Measurements from ENCODE around the gene PIGU.

PIGU gene

DNA sequence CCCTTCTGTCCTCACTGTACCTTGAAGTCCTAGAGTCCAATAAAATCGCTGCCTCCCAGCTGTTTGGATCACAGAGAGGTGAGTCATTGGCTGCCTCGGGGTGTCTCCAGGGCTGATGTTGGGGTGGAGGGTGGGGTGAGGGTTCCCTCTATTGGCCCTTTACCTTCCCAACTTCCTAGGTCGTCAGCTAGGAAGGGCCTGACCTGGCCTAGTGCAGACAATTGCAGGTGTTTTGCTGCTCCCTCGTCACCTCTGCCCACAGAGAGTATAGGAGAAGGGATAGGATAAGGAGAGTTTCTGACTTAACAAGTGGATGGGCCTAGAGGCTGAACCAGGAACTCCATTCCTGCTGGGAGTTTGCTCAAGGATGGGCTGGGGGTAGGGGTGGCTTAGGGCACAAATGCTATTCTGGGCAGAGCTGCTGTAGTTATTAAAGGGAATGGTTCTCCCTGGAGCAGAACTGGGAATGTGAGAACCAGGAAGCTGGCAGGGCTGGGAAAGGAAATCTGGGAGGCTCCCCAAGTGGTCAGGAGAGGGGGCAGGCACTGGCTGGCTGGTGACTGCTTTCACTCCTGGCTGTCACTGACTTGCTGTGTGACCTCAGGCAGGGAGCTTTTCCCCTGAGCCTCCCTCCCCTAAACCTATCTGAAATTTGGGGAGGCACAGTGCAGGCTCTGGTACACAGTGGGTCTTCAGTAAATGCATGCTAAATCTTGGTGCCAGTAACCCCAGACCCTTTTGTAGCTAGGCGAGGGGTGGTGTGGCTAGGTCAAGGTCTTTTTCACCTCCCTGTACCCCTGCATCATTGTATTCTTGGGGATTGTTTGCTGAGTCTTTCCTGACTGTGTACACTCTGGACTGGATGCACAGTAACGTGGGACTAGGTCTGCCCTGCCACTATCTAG is 28.8 kb upstream of the PIGU start:
- TF ChIP-seq, protein P1, sequence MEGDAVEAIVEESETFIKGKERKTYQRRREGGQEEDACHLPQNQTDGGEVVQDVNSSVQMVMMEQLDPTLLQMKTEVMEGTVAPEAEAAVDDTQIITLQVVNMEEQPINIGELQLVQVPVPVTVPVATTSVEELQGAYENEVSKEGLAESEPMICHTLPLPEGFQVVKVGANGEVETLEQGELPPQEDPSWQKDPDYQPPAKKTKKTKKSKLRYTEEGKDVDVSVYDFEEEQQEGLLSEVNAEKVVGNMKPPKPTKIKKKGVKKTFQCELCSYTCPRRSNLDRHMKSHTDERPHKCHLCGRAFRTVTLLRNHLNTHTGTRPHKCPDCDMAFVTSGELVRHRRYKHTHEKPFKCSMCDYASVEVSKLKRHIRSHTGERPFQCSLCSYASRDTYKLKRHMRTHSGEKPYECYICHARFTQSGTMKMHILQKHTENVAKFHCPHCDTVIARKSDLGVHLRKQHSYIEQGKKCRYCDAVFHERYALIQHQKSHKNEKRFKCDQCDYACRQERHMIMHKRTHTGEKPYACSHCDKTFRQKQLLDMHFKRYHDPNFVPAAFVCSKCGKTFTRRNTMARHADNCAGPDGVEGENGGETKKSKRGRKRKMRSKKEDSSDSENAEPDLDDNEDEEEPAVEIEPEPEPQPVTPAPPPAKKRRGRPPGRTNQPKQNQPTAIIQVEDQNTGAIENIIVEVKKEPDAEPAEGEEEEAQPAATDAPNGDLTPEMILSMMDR (conservative IDR thresholded peaks at IDR 0.05; ENCODE audit: low read depth, low read length): peak; percentile 13
- peak overlapping the region; percentile 87 for H3K4me3 ChIP-seq (ENCODE audit: low read depth, low read length)
- DNase-seq (ENCODE audit: low read depth): peak; percentile 31

DNA sequence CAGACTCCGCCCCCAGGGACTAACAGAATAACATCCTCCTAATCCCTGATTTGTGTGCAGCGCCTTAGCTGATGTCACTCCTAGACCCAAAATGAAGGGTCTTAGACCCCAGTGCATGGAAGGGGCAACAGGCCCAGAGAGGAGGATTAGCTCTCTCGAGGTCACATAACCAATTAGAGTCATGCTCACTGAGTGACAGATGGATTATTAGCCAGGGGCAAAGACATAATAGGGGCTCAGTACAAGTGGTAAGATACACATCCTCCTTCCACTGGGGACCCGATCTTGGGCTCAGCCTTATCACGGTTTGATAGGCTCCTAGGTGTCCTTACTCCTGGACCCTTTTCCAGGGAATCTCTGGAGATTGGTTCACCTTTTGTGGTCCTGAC is 28.1 kb upstream of the PIGU start:
- DNase-seq (ENCODE audit: low read depth): no peak
- peak overlapping the region; percentile 87 for H3K4me3 ChIP-seq (ENCODE audit: low read depth, low read length)
- TF ChIP-seq, protein P1 (conservative IDR thresholded peaks at IDR 0.05; ENCODE audit: low read depth, low read length): no peak

DNA sequence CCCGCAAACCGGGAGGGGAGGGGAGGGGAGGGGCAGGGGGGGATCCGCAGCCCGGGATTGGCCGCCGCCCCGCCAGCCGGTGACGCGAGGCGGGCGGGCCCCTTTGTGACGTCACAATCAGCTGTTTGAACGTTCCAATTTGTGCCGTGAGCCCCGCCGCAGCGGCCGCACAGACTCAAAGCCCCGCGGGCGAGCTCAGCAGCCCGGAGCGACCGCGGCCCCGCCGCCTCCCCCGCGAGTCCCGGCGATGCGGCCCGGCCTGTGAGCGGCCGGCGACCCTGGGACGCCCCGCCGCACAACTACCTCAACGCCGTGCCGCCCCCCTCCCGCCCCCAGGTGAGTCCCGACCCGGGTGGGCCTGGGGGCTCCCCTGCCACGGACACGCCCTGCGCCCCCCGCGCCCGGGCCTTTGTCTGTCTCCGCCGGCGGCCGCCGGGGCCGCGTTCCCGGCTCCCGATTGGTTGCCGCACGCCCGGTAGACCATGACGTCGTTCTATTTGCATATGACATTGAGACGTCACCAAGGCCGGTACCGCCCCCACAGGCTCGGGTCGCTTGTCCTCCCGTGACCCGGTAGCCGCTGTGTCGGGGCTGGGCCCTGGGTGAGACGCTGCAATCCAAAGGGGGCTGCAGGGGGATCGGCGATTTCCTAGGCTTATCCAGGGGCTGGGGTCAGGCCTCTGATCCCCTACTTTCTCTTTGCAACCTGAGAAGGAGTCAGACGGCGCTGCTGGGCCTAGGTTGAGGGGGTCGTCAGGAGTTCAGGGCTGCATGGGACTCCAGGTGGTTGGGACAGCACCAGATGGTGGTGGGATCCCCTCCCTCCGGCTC is 27.5 kb upstream of the PIGU start, which contains the start of gene TP53INP2:
TP53INP2 (plus strand) TSS at position 168 of the 831 bp plus-strand sequence. CDS start 4,396 bp downstream, outside the sequence.
- peak; percentile 91 for DNase-seq (ENCODE audit: low read depth)
- H3K4me3 ChIP-seq (ENCODE audit: low read depth, low read length): peak within 1 kb of the TSS; percentile 87
- TF ChIP-seq, protein P1 (conservative IDR thresholded peaks at IDR 0.05; ENCODE audit: low read depth, low read length): no peak

DNA sequence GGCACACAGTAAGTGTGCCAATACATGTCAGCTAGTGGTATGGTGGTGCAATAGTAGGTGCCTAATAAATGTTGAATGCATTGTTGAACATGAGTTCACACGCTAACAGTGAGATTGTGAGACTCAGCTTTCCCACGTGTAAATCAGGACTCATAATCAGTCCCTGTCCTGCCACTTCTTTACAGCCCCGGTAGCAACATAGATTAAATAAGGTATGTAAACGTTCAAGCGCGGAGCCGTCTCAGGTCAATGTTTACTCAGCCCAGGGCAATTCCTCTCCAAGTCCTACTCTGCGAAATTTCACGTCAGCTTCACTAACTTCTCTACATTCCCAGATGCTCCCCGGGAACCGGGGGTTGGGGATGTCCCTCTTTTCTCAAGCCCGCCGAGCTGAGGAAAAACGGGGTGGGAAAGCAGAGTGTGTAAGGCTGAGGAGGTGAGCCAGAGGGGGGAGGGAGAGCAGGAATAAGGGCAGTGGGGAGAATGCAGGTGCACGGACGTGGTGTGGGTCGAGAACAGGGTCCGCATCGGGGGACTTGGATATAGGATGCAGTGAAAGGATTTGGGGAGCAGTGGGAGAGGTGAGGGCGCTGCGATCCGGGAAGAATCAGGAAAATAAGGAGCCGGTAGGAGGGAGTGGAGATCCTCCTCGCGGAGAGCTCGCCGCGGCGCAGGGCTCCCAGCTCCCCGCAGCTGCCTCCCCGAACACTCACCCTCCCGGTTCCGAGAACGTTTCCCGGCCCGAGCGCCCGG is 26.7 kb upstream of the PIGU start:
- TF ChIP-seq, protein P1 (conservative IDR thresholded peaks at IDR 0.05; ENCODE audit: low read depth, low read length): peak; percentile 7
- peak overlapping the region; percentile 87 for H3K4me3 ChIP-seq (ENCODE audit: low read depth, low read length)
- peak; percentile 47 for DNase-seq (ENCODE audit: low read depth)

DNA sequence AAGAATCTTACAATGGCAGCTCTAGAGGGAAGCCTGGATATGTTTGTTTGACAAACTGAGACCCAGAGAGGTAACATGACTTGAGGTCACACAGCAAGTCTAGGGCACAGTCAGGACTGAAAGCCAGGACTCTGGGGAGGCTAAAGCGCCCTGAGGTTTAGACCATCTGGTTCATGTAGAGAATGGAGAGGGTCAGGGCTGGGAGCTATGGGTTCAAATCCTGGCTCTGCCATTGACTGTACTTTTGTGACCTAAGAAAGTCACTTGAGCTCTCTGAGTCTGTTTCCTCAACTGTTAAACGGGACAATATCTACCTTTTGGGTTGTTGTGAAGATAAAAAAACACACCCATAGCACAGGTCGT is 26.1 kb upstream of the PIGU start:
- DNase-seq (ENCODE audit: low read depth): no peak
- TF ChIP-seq, protein P1 (conservative IDR thresholded peaks at IDR 0.05; ENCODE audit: low read depth, low read length): no peak
- H3K4me3 ChIP-seq (ENCODE audit: low read depth, low read length): no peak overlapping the region

DNA sequence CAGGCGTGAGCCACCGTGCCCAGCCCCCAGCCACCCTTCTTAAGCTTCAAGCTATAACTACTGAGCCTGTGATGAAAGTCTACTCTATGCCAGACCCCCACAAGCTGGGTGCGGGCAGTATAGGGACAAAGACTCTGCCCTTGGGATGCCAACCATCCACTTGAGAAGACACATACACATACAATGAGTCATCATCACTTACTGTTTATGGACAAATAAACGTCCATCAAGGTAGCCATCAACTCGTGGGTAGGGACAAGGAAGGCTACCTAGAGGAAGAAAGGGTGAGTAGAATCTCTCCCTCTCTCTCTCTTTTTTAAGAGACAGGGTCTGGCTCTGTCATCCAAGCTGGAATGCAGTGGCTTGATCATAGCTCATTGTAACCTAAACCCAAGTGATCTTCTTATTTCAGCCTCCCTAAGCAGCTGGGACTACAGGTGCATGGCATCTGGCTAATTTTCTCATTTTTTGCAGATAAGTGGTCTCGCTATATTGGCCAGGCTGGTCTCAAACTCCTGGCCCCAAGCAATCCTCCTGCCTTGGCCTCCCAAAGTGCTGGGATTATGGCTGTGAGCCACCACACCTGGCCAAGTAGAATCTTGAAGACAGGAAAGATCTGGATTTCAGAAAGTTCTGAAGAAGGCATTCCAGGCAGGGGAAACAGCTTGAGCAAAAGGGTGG is 24.7 kb upstream of the PIGU start:
- DNase-seq (ENCODE audit: low read depth): no peak
- H3K4me3 ChIP-seq (ENCODE audit: low read depth, low read length): no peak overlapping the region
- TF ChIP-seq, protein P1 (conservative IDR thresholded peaks at IDR 0.05; ENCODE audit: low read depth, low read length): no peak

Measured in choroid plexus epithelial cell (primary cell).